Epithelial cell of proximal tubule (primary cell): ENCODE data around the gene SP1. TPM values are rescaled to one million over a fixed set of nuclear protein-coding genes. Genes with fewer than 3 reads are reported as not detected.
"Not testable (repeated sequence)": the region's sequence is repeated elsewhere in the genome, so short reads cannot be mapped to it uniquely, and the experiment has no call there.

Source experiments
- DNase-seq: peaks from one replicate; pipeline ENCODE4 v3.0.0-alpha.2; 2011; ENCODE audit warnings: low read depth
- H3K4me3 ChIP-seq: 2 replicates; pipeline ENCODE4 v1.5.1; 2011; ENCODE audit warnings: low read depth, mild to moderate bottlenecking, low read length
- total RNA-seq: library from RNA; depleted of rRNA; stranded (reverse); fragments of >200 nt; gene quantifications from 2 replicates; pipeline ENCODE4 v1.2.3, GENCODE V29; 2015
- TF ChIP-seq, protein P1 (sequence below): conservative IDR thresholded peaks from 2 replicates; pipeline ENCODE4 v1.5.1; 2012; ENCODE audit warnings: low read depth, mild to moderate bottlenecking, low read length

The SP1 gene
- total RNA-seq, 1 donor from 2014 or later = 29.2 TPM

- TF ChIP-seq, protein P1, sequence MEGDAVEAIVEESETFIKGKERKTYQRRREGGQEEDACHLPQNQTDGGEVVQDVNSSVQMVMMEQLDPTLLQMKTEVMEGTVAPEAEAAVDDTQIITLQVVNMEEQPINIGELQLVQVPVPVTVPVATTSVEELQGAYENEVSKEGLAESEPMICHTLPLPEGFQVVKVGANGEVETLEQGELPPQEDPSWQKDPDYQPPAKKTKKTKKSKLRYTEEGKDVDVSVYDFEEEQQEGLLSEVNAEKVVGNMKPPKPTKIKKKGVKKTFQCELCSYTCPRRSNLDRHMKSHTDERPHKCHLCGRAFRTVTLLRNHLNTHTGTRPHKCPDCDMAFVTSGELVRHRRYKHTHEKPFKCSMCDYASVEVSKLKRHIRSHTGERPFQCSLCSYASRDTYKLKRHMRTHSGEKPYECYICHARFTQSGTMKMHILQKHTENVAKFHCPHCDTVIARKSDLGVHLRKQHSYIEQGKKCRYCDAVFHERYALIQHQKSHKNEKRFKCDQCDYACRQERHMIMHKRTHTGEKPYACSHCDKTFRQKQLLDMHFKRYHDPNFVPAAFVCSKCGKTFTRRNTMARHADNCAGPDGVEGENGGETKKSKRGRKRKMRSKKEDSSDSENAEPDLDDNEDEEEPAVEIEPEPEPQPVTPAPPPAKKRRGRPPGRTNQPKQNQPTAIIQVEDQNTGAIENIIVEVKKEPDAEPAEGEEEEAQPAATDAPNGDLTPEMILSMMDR = no peak
- DNase-seq = no peak
- peak overlapping the region; percentile 57 for H3K4me3 ChIP-seq
Measured at GRCh38 chr12:53378724-53379388, 1.1 kb upstream of the SP1 start.

DNA sequence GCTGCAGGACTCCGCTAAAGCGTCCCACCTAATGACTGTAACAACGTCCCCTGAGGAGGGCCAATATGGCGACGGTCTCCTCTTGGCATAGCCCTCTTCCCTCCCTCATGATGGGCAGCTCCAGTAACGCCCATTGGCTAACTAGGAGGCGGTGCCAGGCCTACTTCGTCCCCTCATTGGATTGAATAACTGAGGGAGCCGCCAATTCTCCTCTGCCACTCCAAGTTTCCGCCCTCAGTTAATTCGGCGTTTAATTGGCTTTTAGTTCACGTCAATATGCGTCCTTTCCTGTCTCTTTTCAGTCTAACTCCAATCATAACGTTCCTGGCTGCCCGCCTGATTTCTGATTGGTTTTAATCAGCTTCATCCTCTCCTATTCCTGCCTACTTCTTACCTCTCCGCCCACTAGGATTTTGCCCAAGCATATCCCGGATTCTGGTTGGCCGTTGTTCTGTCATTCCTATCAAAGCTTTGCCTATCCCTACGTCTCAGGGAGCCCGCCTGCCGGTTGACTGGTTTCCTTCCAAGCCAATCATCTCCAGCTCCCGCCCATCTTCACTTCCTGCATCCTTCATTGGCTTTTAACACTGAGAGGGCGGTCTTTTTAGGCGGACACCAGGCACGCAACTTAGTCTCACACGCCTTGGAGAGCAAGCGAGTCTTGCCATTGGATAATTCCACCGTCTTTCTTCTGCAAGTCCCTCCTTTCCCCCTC, 430 bp upstream of the SP1 start:
- DNase-seq = peak; percentile 100
- H3K4me3 ChIP-seq = peak overlapping the region; percentile 57
- TF ChIP-seq, protein P1 = no peak

- TF ChIP-seq, protein P1 = no peak
- peak overlapping the region; percentile 52 for H3K4me3 ChIP-seq
- DNase-seq = no peak
Measured at GRCh38 chr12:53380794-53381730, 1.1 kb downstream of the SP1 start.

GRCh38 chr12:53381731-53382630, 2.0 kb downstream of the SP1 start:
- H3K4me3 ChIP-seq = peak overlapping the region; percentile 53
- DNase-seq = peak; percentile 93
- TF ChIP-seq, protein P1 = peak; percentile 77

- H3K4me3 ChIP-seq = peak overlapping the region; percentile 53
- TF ChIP-seq, protein P1 = no peak
- DNase-seq = no peak
Measured at GRCh38 chr12:53383258-53383657, 3.3 kb downstream of the SP1 start.

- DNase-seq = not testable (repeated sequence)
- H3K4me3 ChIP-seq = peak overlapping the region; percentile 53
Measured at GRCh38 chr12:53386381-53386780, 6.4 kb downstream of the SP1 start.
